HG03520 (cell line): ENCODE measurements around the gene PIK3R5.
"Not testable (repeated sequence)": the region's sequence is repeated elsewhere in the genome, so short reads cannot be mapped to it uniquely, and the experiment has no call there.

ENCODE experiments used
- ATAC-seq: cut with Tn5 transposase; IDR thresholded peaks from one replicate; pipeline ENCODE4 v1.9.1; 2021; ENCODE audit warnings: mild to moderate bottlenecking, moderate library complexity; ENCODE audit not compliant: unreplicated experiment

Gene PIK3R5

DNA sequence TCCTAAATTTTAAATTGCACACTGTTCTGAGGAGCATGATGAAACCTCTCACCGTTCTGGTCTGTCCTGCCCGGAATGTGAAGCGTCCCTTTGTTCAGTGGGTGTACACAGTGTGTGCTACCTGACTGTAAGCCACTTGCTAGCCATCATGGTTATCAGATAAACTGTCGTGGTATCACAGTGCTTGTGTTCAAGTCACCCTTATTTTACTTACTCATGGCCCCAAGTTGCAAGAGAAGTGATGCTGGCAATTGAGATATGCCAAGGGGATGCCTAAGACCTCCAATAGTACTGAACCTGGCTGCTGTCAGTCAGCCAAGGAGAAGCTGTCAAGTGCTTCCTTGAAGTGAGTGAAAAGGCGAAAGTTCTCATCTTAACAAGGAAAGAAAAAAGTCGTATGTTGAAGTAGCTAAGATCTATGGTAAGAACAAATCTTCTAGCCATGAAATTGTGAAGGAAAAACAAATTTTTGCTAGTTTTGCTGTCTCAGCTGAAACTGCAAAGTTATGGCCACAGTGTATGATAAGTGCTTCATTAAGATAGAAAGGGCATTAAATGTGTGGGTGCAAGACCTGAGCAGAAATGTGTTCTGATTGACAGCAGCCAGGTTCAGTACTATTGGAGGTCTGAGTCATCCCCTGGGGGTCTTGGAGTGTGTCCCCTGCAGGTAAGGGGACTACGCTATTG is 103.9 kb downstream of the PIK3R5 start:
- ATAC-seq = no peak

GRCh38 chr17:8859804-8860430 is 105.6 kb downstream of the PIK3R5 start:
- no peak for ATAC-seq

GRCh38 chr17:8859027-8859803 is 106.3 kb downstream of the PIK3R5 start:
- ATAC-seq = no peak

DNA sequence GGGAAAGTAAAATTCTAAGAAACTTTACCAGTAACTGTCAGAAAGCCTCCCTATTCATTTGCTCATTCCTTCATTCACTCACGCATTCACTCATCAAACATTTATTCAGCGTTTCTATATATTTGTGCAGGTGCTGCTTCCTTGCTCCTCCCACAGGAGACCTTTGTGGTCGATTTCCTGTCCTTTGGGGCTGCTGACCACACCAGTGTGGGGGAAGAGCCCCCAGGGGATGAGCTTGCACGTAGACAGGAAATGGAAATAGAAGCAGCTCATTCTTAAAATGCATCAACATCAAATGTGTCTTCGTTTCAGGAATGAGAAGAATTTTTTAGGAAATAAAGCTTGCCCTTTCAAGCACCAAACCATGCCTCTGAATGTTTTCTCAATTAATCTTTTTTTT is 107.6 kb downstream of the PIK3R5 start:
- no peak for ATAC-seq

DNA sequence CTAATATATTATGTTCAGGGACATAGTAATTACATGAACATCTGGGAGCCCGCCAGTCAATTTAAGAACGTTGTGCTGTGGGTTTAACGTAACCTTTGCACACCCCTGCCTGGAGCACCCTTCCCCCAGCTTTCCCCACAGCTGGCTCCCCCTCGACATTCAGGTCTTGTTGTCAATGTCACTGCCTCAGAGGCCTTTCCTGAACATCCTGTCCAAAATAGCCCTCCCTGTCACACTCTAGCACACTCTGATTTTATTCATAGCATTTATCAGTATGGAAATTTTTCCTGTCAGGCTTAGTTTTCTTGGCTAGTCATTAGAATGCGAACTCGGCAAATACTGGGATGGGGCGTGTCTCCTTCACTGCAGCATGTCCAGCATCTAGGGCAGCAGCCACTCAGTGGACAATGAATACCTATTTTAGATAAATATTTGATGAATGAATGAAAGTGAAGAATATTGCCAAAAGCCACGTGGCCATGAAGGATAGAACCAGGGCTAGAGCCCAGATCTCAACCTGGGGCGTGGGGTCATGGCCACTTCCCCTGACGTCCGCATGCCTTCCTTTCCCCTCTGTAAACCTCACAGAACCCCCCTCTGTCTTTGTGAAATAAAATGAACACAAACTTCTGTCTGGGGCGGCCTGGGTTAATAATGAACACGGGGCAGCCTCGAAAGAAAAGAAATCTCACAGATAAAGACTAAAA is 108.5 kb downstream of the PIK3R5 start:
- ATAC-seq = no peak

DNA sequence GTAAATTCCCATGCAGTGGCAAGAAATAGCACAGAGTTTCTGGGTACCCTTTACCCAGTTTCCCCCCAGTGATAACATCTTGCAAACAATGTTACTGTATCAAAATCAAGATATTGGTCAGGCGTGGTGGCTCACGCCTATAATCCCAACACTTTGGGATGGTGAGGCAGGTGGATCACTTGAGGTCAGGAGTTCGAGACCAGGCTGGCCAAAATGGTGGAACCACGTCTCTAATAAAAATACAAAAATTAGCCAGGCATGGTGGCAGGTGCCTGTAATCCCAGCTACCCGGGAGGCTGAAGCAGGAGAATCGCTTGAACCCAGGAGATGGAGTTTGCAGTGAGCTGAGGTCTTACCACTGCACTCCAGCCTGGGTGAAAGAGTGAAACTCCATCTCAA is 109.3 kb downstream of the PIK3R5 start:
- not testable (repeated sequence) for ATAC-seq

- ATAC-seq = peak; percentile 36
Measured at GRCh38 chr17:8855477-8856204, 109.9 kb downstream of the PIK3R5 start.

- no peak for ATAC-seq
Measured at GRCh38 chr17:8851600-8851999, 113.9 kb downstream of the PIK3R5 start.

DNA sequence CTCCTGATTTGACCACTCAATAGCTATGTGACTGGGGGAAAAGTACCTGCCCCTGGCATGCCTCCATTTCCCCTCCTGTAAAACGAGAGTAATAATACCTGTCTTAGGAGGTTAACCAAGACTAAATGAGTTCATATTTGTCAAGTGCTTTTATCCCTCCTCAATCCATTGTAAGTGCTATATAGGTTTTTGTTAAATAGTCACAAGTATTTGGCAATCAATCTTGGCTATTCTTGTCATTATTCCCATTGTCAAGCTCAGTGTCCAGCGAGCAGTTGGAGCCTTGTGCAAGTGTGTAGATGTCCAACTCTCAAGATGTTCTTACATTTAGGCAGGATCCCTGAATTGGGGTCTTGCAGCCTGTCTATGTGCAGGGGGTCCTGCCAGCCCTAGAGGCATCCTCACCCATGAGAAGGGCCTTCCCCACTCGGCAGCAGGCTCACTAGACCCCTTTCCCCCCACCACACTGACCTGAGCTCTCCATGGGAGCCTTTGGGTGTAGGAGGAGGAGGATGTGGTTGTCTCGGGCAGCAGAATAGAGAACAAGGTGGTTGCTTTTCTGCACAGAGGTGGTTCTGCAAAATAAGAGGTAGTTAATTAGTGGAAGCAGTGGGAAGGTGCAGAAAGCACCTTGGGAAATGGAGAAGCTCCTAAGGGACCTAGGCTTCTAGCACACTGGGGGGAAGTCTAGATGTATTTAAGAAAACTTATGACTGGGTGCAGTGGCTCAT is 116.0 kb downstream of the PIK3R5 start:
- ATAC-seq = no peak

- ATAC-seq = no peak
Measured at GRCh38 chr17:8847891-8848290, 117.6 kb downstream of the PIK3R5 start.

- no peak for ATAC-seq
Measured at GRCh38 chr17:8846768-8847211, 118.7 kb downstream of the PIK3R5 start.

DNA sequence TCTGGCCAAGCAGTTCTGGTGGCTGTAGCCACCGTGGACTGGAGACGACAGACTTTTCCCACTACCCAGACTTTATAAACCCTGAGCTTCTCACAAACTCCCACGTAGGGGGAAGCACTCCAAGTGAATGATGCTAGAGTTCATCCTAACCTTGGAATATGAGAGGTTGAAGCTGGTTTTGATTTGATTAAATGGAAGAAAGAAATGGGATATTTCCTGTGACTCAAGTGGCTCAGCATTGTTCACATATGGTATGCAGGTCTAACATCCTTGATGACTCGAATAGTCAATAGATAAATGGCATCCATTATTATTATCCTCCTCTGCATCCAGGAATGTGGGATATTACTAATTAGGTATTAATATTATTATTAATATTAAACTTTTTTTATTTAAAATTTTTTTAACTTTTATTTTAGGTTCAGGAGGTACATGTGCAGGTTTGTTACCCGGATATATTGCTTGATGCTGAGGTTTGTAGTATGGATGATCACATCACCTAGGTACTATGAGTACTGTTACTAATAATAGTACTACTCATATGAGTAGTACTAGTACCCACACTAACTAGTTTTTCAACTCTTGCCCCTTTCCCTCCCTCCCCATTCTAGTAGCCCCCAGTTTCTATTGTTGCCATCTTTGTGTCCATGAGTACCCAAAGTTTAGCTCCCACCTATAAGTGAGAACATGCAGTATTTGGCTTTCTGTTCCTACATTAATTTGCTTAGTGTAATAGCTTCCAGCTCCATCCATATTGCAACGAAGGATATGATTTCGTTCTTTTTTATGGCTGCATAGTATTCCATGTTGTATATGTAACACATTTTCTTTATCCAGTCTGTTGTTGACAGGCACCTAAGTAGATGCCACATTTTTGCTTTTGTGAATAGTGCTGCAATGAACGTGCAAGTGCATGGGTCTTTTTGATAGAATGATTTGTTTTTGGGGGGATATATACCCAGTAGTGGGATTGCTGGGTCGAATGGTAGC is 121.0 kb downstream of the PIK3R5 start:
- ATAC-seq = no peak

- no peak for ATAC-seq
Measured at GRCh38 chr17:8843344-8843743, 122.2 kb downstream of the PIK3R5 start.

DNA sequence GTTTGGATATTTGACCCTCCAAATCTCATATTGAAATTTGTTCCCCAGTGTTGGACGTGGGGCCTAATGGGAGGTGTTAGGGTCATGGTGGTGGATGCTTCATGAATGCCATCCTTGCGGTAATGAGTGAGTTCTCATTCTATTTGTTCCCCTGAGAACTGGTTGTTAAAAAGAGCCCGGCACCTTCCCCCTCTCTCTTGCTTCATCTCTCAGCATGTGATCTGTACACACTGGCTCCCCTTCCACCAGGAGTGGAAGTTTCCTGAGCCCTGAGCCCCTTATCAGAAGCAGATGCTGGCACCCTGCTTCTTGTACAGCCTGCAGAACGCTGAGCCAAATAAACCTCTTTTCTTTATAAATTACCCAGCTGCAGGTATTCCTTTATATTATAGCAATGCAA is 123.7 kb downstream of the PIK3R5 start:
- no peak for ATAC-seq

DNA sequence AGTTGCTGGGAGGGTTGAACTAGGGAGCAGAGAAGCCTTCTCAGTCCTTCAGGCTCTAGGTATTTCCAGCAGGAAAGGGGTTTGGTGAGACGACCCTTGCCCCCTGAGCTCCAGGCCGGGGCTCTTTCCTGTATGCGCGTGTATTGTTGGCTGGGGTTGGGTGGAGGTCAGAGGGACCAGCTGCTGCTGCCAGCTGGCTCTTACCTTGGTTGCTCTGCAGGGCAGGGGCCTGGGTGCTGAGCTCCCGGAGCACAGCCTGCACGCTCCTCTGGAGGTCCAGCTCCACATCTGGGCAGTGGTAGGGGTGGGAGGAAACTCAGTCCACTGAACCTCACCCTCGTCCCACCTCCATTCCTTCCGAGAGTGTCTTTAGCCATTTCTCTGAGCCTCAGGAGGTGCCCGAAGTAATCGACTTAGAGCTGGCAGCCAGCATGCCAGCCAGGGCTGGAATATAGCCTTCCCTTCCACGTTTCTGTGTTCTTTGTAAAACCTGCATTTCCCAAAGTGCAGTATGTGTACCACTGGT is 126.0 kb downstream of the PIK3R5 start:
- no peak for ATAC-seq

GRCh38 chr17:8838551-8839095 is 126.9 kb downstream of the PIK3R5 start:
- no peak for ATAC-seq

GRCh38 chr17:8837563-8838075 is 127.9 kb downstream of the PIK3R5 start:
- ATAC-seq = no peak
